Fibroblast of villous mesenchyme (primary cell): ENCODE data around the gene C11orf52. TPM values are rescaled to one million over a fixed set of nuclear protein-coding genes. Genes with fewer than 3 reads are reported as not detected.
A peak's percentile ranks its signal among the peaks of the same experiment; 100 is the strongest.

ENCODE experiments used
- DNase-seq: peaks from one replicate; pipeline ENCODE4 v3.0.0-alpha.2; 2010; ENCODE audit warnings: low read depth
- H3K4me3 ChIP-seq: 2 replicates; pipeline ENCODE4 v1.5.1; 2011; ENCODE audit warnings: low read depth, mild to moderate bottlenecking, low read length
- total RNA-seq: library from RNA; depleted of rRNA; stranded (reverse); fragments of >200 nt; gene quantifications from 2 replicates; pipeline ENCODE4 v1.2.3, GENCODE V29; 2012
- TF ChIP-seq, protein P1 (sequence below): IDR thresholded peaks from 2 replicates; pipeline ENCODE4 v1.5.1; 2012; ENCODE audit warnings: low read depth, mild to moderate bottlenecking, low read length; ENCODE audit not compliant: insufficient read depth

The C11orf52 gene
- total RNA-seq, 1 donor, result 0.86 TPM

DNA sequence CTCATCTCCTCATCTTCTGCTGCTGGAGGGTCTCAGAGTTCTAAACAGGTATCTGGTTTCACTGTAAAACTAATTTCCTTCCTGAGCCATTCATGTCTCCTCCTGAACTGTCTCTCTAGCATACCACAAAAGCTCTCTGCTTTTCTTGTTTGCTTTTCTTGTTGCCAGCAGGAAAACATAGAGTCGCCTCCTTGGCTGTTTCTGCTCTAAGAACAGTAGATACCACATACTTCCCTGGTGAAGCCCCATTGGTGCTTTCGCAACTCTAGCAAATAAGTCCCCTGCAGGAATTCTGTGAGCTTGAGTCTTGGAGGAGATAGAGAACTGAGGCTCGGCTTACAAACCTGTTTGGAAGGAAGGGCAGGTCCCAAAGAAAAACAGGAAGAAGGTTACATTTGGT, 25.4 kb downstream of the C11orf52 start:
- peak; percentile 83 for DNase-seq
- no peak overlapping the region for H3K4me3 ChIP-seq
- TF ChIP-seq, protein P1, sequence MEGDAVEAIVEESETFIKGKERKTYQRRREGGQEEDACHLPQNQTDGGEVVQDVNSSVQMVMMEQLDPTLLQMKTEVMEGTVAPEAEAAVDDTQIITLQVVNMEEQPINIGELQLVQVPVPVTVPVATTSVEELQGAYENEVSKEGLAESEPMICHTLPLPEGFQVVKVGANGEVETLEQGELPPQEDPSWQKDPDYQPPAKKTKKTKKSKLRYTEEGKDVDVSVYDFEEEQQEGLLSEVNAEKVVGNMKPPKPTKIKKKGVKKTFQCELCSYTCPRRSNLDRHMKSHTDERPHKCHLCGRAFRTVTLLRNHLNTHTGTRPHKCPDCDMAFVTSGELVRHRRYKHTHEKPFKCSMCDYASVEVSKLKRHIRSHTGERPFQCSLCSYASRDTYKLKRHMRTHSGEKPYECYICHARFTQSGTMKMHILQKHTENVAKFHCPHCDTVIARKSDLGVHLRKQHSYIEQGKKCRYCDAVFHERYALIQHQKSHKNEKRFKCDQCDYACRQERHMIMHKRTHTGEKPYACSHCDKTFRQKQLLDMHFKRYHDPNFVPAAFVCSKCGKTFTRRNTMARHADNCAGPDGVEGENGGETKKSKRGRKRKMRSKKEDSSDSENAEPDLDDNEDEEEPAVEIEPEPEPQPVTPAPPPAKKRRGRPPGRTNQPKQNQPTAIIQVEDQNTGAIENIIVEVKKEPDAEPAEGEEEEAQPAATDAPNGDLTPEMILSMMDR, result no peak

DNA sequence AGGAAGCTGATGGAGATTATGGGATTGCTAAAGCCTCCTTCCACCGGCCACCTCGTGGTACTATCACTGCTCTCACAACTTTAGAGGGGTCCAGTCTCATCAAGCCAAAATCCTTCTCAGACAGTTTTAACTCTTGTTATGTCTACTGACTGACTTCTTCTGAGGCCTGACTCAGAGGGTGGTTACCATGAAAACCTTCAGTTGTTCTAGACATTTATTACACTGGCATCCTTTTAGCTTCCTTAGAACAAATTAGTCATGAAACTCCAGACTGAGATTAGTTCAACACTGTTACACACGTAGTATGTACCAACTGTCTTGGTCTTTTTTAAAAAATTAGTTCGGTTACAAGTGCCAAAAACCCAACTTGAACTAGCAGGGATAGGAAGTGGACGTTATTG, 25.9 kb downstream of the C11orf52 start:
- H3K4me3 ChIP-seq, result no peak overlapping the region
- DNase-seq, result peak; percentile 79
- TF ChIP-seq, protein P1, result no peak

DNA sequence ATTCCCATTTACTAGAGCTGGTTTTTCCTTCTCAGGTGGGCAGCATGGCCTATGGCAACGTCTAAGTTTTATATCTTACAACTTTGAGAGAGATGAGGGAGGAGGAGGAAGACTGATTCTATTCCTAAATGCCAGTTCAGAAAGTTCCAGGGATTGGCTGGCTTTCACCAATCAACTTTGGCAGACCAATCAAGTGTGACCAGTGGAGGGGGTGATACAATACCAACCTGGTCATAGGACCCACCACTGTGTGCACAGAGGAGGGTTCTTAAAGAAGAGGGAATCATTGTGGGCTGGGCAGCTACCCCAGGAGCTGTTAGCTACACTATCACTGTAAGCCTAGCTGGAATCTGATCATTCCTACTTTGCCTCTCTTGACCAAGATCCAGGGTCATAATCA, 26.5 kb downstream of the C11orf52 start:
- TF ChIP-seq, protein P1, result no peak
- DNase-seq, result no peak
- no peak overlapping the region for H3K4me3 ChIP-seq

DNA sequence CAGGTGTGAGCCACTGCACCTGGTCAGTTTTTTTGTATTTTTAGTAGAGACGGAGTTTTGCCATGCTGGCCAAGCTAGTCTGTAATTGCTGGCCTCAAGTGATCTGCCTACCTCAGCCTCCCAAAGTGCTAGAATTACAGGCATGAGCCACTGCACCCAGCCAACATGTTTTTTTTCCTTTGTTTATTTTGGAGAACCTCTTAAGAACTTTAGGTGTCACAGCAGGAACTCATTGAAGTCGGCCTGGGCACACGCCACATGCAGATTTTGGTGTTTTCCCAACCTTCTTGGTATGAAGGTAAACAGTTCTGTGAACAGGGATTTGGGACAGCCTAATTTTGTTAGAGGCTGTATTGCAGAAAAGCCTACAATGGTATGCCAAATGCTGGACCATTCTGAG, 27.8 kb downstream of the C11orf52 start:
- TF ChIP-seq, protein P1, result no peak
- no peak overlapping the region for H3K4me3 ChIP-seq
- no peak for DNase-seq

DNA sequence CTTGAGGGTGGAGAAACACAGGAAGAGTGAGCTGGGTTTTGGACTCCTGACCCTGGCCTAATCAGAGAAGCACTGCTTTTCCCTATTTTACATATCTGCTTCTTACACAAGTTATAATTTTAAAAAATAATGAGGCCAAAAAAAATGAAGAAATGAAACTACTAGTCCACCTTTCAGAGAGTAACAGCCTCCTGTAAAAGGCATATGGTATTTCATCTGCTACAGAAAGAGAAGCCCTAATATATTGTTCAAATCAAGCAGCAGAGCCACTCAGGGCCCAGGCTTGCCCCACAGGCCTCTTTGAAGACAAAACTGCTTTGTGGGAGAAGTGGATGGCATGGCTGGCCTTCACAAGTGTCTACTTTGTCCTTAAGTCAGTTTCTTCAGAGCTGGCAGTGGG, 28.4 kb downstream of the C11orf52 start:
- H3K4me3 ChIP-seq, result no peak overlapping the region
- no peak for DNase-seq
- TF ChIP-seq, protein P1, result no peak

DNA sequence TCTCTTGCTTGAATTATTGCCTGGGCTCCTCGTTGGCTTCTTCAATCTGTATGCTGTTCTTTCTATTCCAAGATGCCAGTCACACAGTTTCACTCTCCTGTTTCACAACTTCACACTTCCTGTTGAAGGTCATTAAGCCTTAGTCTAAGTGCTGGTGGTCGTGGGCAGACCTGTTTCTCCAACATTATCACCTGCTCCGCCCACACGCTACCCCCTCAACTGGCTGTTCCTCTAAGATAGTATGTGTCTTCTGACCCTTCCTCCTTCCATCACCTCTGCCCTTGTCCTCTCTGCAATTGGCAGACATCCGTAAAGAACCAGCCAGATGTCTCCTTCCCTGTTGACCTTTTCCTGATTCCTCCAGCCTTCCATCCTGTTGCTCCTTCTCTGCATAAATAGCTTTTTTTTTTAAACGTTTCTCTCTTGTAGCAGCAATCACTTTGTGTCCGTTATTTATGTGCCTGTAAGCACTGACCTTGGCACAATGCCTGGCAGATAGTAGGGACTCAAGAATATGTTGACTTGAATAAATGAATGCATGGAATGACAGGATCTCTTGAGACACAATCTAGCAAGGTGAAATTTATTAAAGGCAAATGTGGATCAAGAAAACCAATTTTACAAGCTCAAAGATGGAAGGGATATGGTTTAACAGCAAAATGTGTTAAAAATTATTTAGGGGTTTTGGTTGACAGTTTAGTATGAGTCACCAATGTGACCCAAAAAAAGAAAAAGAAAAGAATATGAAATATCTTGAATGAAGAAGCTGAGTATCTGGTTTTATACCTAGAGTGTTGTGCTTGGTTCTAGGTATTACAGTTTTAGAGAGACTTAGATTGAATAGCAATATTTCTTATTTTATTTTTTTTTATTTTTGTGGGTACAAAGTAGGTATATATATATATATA, 31.1 kb downstream of the C11orf52 start:
- no peak for DNase-seq
- no peak overlapping the region for H3K4me3 ChIP-seq
- TF ChIP-seq, protein P1, result no peak
